K562 (cell line): ENCODE results near the gene CCDC78. TPM values are rescaled to one million over a fixed set of nuclear protein-coding genes. Genes with fewer than 3 reads are reported as not detected.

Experiments
- ATAC-seq: fragments of 200-7000 bp; cut with Tn5 transposase; 3 replicates; pipeline ENCODE4 v1.9.1; 2020; ENCODE audit warnings: moderate library complexity
- BruUV-seq: library from RNA; stranded (reverse); fragments of 400-500 nt; replicated peaks from 2 replicates; lab custom pipeline; 2021; lab: Mats Ljungman, UMichigan
- CTCF ChIA-PET: fragments of 300-600 bp; formaldehyde crosslinking; extraction: SDS; loops from one replicate; lab custom pipeline; 2021; ENCODE audit warnings: low intra/inter-chr PET ratio; lab: Yijun Ruan, JAX
- POLR2A ChIA-PET: fragments of 300-600, 350-650 bp; sonication (Branson Sonifier 250); formaldehyde crosslinking; extraction: SDS; loops from one replicate; lab custom pipeline; 2021; ENCODE audit warnings: antibody characterized with exemption, inconsistent platforms; lab: Yijun Ruan, JAX
- DNase-seq, 4 experiments: peaks; one replicate each; pipeline versions ENCODE4 v3.0.0 to v3.0.0-alpha.2; 2011 to 2018; ENCODE audit warnings: low spot score in 3 of 4, mixed read lengths in 3 of 4; ENCODE audit errors: extremely low read depth in 1 of 4
- FAIRE-seq: peaks from 2 replicates; lab custom pipeline; 2011; peaks lifted over from hg19 to GRCh38; lab: Jason Lieb, UNC
- H2AFZ ChIP-seq: 2 replicates; pipeline ENCODE4 v1.6.0; 2011; ENCODE audit warnings: low read depth, low read length, control low read depth, inconsistent platforms
- H3K27ac ChIP-seq: fragments of 200-600 bp; 3 replicates; pipeline ENCODE4 v1.8.0; 2011; ENCODE audit warnings: low read depth, mild to moderate bottlenecking, control low read depth, inconsistent platforms, low read length, moderate library complexity, mixed read lengths; ENCODE audit errors: extremely low read depth
- H3K27me3 ChIP-seq, 2 experiments: fragments of 300-600 bp in 1 of 2; 2 replicates in 1 of 2; 3 replicates in 1 of 2; pipeline versions ENCODE4 v1.6.0 to v1.8.0; 2011; ENCODE audit warnings: inconsistent platforms in 2 of 2, low read length in 2 of 2, mild to moderate bottlenecking in 1 of 2, mixed read lengths in 1 of 2, moderate library complexity in 1 of 2; ENCODE audit not compliant: control insufficient read depth in 2 of 2, insufficient read depth in 2 of 2
- H3K36me3 ChIP-seq: fragments of 300-600 bp; 3 replicates; pipeline ENCODE4 v1.8.0; 2011; ENCODE audit warnings: mild to moderate bottlenecking, low read length, inconsistent platforms; ENCODE audit not compliant: control insufficient read depth, insufficient read depth
- H3K4me1 ChIP-seq, 2 experiments: fragments of 200-600 bp in 1 of 2; replicated peaks in 1 of 2; 2 replicates in 1 of 2; 3 replicates in 1 of 2; pipeline versions ENCODE4 v1.5.1 to v1.8.0; 2011; ENCODE audit warnings: inconsistent platforms in 2 of 2, low read length in 2 of 2, mild to moderate bottlenecking in 1 of 2, mixed read lengths in 1 of 2, moderate library complexity in 1 of 2; ENCODE audit not compliant: control insufficient read depth in 2 of 2, insufficient read depth in 2 of 2
- H3K4me2 ChIP-seq: 2 replicates; pipeline ENCODE4 v1.6.1; 2011; ENCODE audit warnings: low read length, control low read depth, inconsistent platforms, mixed read lengths; ENCODE audit not compliant: insufficient read depth
- H3K4me3 ChIP-seq: fragments of 200-600 bp; sonication (generic), shearing (Covaris generic); 2 replicates; pipeline ENCODE4 v1.5.1; 2016; ENCODE audit warnings: control low read depth, inconsistent platforms
- H3K79me2 ChIP-seq: fragments of 200-600 bp; 3 replicates; pipeline ENCODE4 v1.8.0; 2011; ENCODE audit warnings: low read length, inconsistent platforms; ENCODE audit not compliant: control insufficient read depth, insufficient read depth
- H3K9ac ChIP-seq, 2 experiments: 2 replicates each; pipeline versions ENCODE4 v1.6.0 to v1.6.1; 2011; ENCODE audit warnings: low read depth in 2 of 2, low read length in 2 of 2, control low read depth in 1 of 2, inconsistent platforms in 1 of 2, mild to moderate bottlenecking in 1 of 2, mixed read lengths in 1 of 2; ENCODE audit not compliant: insufficient read depth in 1 of 2
- H3K9me1 ChIP-seq: one replicate; pipeline ENCODE4 v1.6.0; 2011; ENCODE audit warnings: inconsistent platforms, mild to moderate bottlenecking, low read length, moderate library complexity; ENCODE audit not compliant: control insufficient read depth, insufficient read depth
- H3K9me3 ChIP-seq: replicated peaks from 2 replicates; pipeline ENCODE4 v1.5.1; 2011; ENCODE audit warnings: low read depth, low read length, inconsistent platforms; ENCODE audit not compliant: control insufficient read depth, insufficient read depth
- H4K20me1 ChIP-seq: replicated peaks from 2 replicates; pipeline ENCODE4 v1.6.1; 2011; ENCODE audit warnings: low read length, inconsistent platforms, mixed read lengths; ENCODE audit not compliant: control insufficient read depth, insufficient read depth
- BHLHE40 ChIP-seq: IDR thresholded peaks from 2 replicates; pipeline ENCODE4 v1.6.1; 2011; ENCODE audit warnings: low read length, improper control_type of control experiment
- CCNT2 ChIP-seq: IDR thresholded peaks from 2 replicates; pipeline ENCODE4 v1.6.1; 2011; ENCODE audit warnings: borderline replicate concordance, low read depth, mild to moderate bottlenecking, moderate library complexity, mixed read lengths, low read length; ENCODE audit not compliant: insufficient read length; ENCODE audit errors: extremely low read depth
- DLX4 ChIP-seq: fragments of 250-450 bp; sonication (Bioruptor Pico); IDR thresholded peaks from 2 replicates; pipeline ENCODE4 v1.6.1; 2021; ENCODE audit warnings: mild to moderate bottlenecking
- ELF2 ChIP-seq: fragments of 250-450 bp; sonication (Bioruptor Pico); IDR thresholded peaks from 2 replicates; pipeline ENCODE4 v1.5.0; 2021; ENCODE audit warnings: mild to moderate bottlenecking
- GTF2F1 ChIP-seq: IDR thresholded peaks from 2 replicates; pipeline ENCODE4 v1.6.1; 2011; ENCODE audit warnings: low read depth, low read length, improper control_type of control experiment
- L3MBTL2 ChIP-seq: fragments of 450-650 bp; IDR thresholded peaks from 2 replicates; pipeline ENCODE4 v1.6.1; 2016; ENCODE audit warnings: mild to moderate bottlenecking, moderate library complexity
- MED1 ChIP-seq: sonication (generic); formaldehyde crosslinking; IDR thresholded peaks from 2 replicates; pipeline ENCODE4 v1.8.1; 2023; ENCODE audit warnings: missing genetic modification reagents, borderline replicate concordance
- NCOA4 ChIP-seq: fragments of 450-650 bp; IDR thresholded peaks from 2 replicates; pipeline ENCODE4 v1.6.1; 2018; ENCODE audit warnings: mild to moderate bottlenecking; ENCODE audit not compliant: partially characterized antibody
- NFE2L1 ChIP-seq: fragments of 450-650 bp; IDR thresholded peaks from 2 replicates; pipeline ENCODE4 v1.6.1; 2016; ENCODE audit warnings: missing genetic modification characterization, low read depth, mild to moderate bottlenecking, missing compliant biosample characterization, moderate library complexity, borderline replicate concordance
- PHF8 ChIP-seq: fragments of 200-600 bp; sonication (generic); IDR thresholded peaks from 2 replicates; pipeline ENCODE4 v1.6.1; 2012; ENCODE audit warnings: mixed run types, mild to moderate bottlenecking, inconsistent platforms, low read length, moderate library complexity, borderline replicate concordance
- PRPF4 ChIP-seq: fragments of 200-400 bp; formaldehyde crosslinking; IDR thresholded peaks from one replicate; pipeline ENCODE4 v1.6.1; 2017; ENCODE audit warnings: low read length, low read depth, mild to moderate bottlenecking; ENCODE audit not compliant: insufficient read depth, poor library complexity, severe bottlenecking
- RBBP5 ChIP-seq: fragments of 200-600 bp; sonication (generic); IDR thresholded peaks from 2 replicates; pipeline ENCODE4 v1.6.1; 2012; ENCODE audit warnings: borderline replicate concordance, mild to moderate bottlenecking, low read length, control low read depth, inconsistent platforms; ENCODE audit not compliant: insufficient read depth, poor library complexity, severe bottlenecking
- SMARCC2 ChIP-seq: fragments of 450-650 bp; IDR thresholded peaks from 2 replicates; pipeline ENCODE4 v1.6.1; 2017; ENCODE audit warnings: antibody characterized with exemption, moderate library complexity, mild to moderate bottlenecking, low read depth
- TBP ChIP-seq: optimal IDR thresholded peaks from 2 replicates; pipeline ENCODE3; 2011; ENCODE audit warnings: low read depth, low read length, improper control_type of control experiment
- TCF3 ChIP-seq: sonication (generic); formaldehyde crosslinking; IDR thresholded peaks from 2 replicates; pipeline ENCODE4 v1.4.0; 2020; ENCODE audit warnings: mild to moderate bottlenecking, missing genetic modification reagents
- ZNF3 ChIP-seq: fragments of 250-450 bp; sonication (Bioruptor Pico); IDR thresholded peaks from 2 replicates; pipeline ENCODE4 v1.5.0; 2021; ENCODE audit warnings: mild to moderate bottlenecking, moderate library complexity
- ZNF316 ChIP-seq: fragments of 450-650 bp; IDR thresholded peaks from 2 replicates; pipeline ENCODE4 v1.6.1; 2016
- ZNF384 ChIP-seq: IDR thresholded peaks from 2 replicates; pipeline ENCODE4 v1.6.1; 2012; ENCODE audit warnings: low read depth, low read length, improper control_type of control experiment
- ZNF431 ChIP-seq: sonication (generic); formaldehyde crosslinking; IDR thresholded peaks from 2 replicates; pipeline ENCODE4 v1.8.0; 2022; ENCODE audit warnings: mild to moderate bottlenecking, missing genetic modification reagents
- ZNF766 ChIP-seq: fragments of 200-800 bp; sonication (Bioruptor generic); conservative IDR thresholded peaks from 2 replicates; pipeline ENCODE4 v1.6.1; 2016; ENCODE audit warnings: missing genetic modification characterization, missing compliant biosample characterization
- WGBS: fragments of 100-300 bp; shearing (Covaris generic); methylation state at CpG from one replicate; pipeline ENCODE4 v1.1.6; 2016; ENCODE audit warnings: low coverage, mixed read lengths; ENCODE audit not compliant: insufficient coverage; ENCODE audit errors: missing lambda C conversion rate; 5-methylcytosine and 5-hydroxymethylcytosine counted together
- in situ Hi-C: fragments of 300-500 bp; cut with MboI; formaldehyde crosslinking; loops from 4 replicates; pipeline ENCODE4 v1.15.0; 2018; ENCODE audit warnings: inconsistent platforms, mixed read lengths
- intact Hi-C: fragments of 100-400 bp; cut with micrococcal nuclease; formaldehyde crosslinking; loops from 2 replicates; pipeline ENCODE4 v1.14.2; 2022
- polyA plus RNA-seq, 8 experiments: library from polyadenylated mRNA; depleted of rRNA in 4 of 8; stranded (reverse) in 5 of 8; unstranded in 3 of 8; fragments of >200 nt; fragmentation: Nextera tagmentation in 2 of 8; fragmentation: Illumina TruSeq in 1 of 8; extraction: Ambion mirVana in 2 of 8; extraction: Trizol in 1 of 8; gene quantifications; 2 replicates each; pipeline versions ENCODE4 v1.2.1 to v1.2.3, GENCODE V29; 2011 to 2014; ENCODE audit warnings: inconsistent platforms in 1 of 8, missing spikeins in 1 of 8
- total RNA-seq, 7 experiments: library from RNA; depleted of rRNA in 6 of 7; stranded (reverse); fragments of >200 nt in 6 of 7; fragmentation: Illumina TruSeq in 2 of 7; extraction: Trizol in 2 of 7; gene quantifications; 2 replicates each; pipeline versions ENCODE4 v1.2.1 to v1.2.3, GENCODE V29; 2011 to 2021; ENCODE audit warnings: low replicate concordance in 1 of 7
- TF ChIP-seq, protein P1 (sequence below): fragments of 450-650 bp; conservative IDR thresholded peaks from 2 replicates; pipeline ENCODE4 v1.6.1; 2016; ENCODE audit warnings: missing genetic modification characterization, low read depth, mild to moderate bottlenecking, missing compliant biosample characterization, moderate library complexity

Gene CCDC78
- total and polyA plus RNA-seq, 9 of the 15 experiments (the other 6 are each of a cell fraction or from before 2014, with no cell fraction given): 0.24 to 17.7 (median 2.9) TPM

DNA sequence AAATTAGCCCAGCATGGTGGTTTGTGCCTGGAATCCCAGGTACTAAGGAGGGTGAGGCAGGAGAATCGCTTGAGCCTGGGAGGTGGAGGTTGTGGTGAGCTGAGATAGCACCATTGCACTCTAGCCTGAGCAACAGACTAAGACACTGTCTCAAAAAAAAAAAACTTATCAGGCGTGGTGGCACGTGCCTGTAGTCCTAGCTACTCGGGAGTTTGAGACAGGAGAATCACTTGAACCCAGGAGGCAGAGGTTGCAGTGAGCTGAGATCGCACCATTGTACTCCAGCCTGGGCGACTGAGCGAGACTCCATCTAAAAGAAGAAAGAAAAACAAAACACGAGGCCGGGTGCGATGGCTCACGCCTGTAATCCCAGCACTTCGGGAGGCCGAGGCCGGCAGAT is 16.7 kb upstream of the CCDC78 start (continued):
- TF ChIP-seq ZNF384: peak; percentile 76
- peak; percentile 89 for TF ChIP-seq L3MBTL2
- peak; percentile 82 for TF ChIP-seq BHLHE40
- 0 out of 2 replicates have a peak, but pooled peaks have one; percentile 28 for TF ChIP-seq TCF3 (CRISPR knock-in tag)

DNA sequence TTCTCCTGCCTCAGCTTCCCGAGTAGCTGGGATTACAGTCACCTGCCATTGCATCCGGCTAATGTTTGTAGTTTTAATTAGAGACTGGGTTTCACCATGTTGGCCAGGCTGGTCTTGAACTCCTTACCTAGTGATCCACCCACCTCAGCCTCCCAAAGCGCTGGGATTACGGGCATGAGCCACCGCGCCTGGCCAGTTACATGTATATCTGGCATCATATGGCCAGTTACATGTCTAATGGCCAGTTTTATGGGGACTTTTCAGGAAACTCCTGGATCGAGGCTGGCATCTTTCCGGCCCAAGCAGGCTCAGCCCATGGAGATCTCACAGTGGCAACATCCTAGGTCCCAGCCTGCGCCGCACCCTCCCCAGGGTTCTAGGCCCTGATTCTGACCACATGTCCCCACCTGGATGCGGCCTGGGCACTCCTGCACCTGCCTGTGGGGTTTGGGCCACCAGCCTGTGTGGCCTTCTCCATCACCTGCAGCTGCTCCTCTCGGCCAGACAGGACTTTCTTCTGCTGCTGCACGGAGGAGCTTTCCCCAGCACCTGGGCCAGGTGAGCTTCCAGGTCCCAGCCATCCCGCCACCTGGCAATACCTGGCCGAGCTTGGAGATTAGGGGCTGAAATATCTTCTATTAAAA is 15.9 kb upstream of the CCDC78 start:
- Histone ChIP-seq H3K9me1 (peaks cover 6% of the 10 kb centered on the region), H3K27ac (no peak overlapping the region), H3K27me3 (no peaks in the 10 kb centered on the region), H3K9ac (peak overlapping the region in 1 of 2 experiments; percentile 68; a peak in 1 of 4 replicates), H2AFZ (no peak overlapping the region), H3K4me3 (no peak overlapping the region), H3K79me2 (peaks cover 15% of the 10 kb centered on the region), H3K36me3 (peaks cover 21% of the 10 kb centered on the region; the same call in 2 of the 3 replicates), H3K9me3 (no peaks in the 10 kb centered on the region), H3K4me1 (peaks cover 18 to 74% of the 10 kb centered on the region in 2 experiments), H3K4me2 (no peak overlapping the region), H4K20me1 (no peaks in the 10 kb centered on the region)
- FAIRE-seq (no peak), DNase-seq (no peak), ATAC-seq (no peak)
- WGBS: 89% methylated on average over 15 of the region's 15 CpGs
- ChIA-PET CTCF (interaction anchor here (0.6 kb wide), 2 partner anchors 29 to 30 kb away, joined by 3 to 4 read pairs; no protein-coding TSS in a partner anchor), POLR2A (interaction anchor here (0.6 to 1.0 kb wide), 2 partner anchors 24 to 670 kb away, joined by 3 to 5 read pairs; no protein-coding TSS in a partner anchor)
- intact Hi-C loops: no loop called here
- in situ Hi-C loops: loop anchor here (5.0 kb wide), 1 partner anchor 45 kb away; the partner anchor contains the start of genes CHTF18 and RPUSD1
- no TSS peak for BruUV-seq
- TF ChIP-seq GTF2F1 (no peak), DLX4 (CRISPR knock-in tag) (no peak), PRPF4 (no peak), NCOA4 (no peak), ZNF431 (CRISPR knock-in tag) (no peak), ZNF316 (no peak), SMARCC2 (no peak), PHF8 (no peak), MED1 (CRISPR knock-in tag) (no peak), ZNF766 (CRISPR knock-in tag) (no peak), NFE2L1 (no peak), RBBP5 (no peak), CCNT2 (no peak), ELF2 (CRISPR knock-in tag) (no peak), ZNF3 (CRISPR knock-in tag) (no peak), TBP (no peak)
- TF ChIP-seq, protein P1, sequence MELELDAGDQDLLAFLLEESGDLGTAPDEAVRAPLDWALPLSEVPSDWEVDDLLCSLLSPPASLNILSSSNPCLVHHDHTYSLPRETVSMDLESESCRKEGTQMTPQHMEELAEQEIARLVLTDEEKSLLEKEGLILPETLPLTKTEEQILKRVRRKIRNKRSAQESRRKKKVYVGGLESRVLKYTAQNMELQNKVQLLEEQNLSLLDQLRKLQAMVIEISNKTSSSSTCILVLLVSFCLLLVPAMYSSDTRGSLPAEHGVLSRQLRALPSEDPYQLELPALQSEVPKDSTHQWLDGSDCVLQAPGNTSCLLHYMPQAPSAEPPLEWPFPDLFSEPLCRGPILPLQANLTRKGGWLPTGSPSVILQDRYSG (tag): no peak
